ENCODE measurements around the gene MAP2K3.

MAP2K3 gene

DNA sequence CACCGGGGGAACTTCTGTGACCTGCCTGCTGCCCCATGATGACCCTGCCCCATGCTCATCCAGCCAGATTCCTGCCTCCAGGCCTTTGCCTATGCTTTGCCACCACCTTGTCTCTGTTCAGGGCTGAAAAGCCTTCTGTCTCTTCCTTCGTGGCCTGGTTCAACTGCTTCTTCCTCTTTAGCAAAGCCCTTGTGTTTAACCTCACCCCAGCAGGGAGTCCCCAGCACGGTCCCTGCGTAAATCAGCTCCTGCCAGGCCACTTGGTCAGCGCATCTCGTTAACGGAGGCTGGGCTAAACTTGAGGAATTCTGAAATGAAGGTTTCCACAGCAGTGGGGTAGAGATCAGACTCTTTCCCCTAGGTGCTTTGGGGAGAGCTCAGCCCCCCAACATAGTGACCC is 75.5 kb downstream of the MAP2K3 start:
- no peak for TF ChIP-seq BACH2 (CRISPR knock-in tag; IDR thresholded peaks at IDR 0.05; ENCODE audit: borderline replicate concordance)
- TF ChIP-seq, protein P1, sequence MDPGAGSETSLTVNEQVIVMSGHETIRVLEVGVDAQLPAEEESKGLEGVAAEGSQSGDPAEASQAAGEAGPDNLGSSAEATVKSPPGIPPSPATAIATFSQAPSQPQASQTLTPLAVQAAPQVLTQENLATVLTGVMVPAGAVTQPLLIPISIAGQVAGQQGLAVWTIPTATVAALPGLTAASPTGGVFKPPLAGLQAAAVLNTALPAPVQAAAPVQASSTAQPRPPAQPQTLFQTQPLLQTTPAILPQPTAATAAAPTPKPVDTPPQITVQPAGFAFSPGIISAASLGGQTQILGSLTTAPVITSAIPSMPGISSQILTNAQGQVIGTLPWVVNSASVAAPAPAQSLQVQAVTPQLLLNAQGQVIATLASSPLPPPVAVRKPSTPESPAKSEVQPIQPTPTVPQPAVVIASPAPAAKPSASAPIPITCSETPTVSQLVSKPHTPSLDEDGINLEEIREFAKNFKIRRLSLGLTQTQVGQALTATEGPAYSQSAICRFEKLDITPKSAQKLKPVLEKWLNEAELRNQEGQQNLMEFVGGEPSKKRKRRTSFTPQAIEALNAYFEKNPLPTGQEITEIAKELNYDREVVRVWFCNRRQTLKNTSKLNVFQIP (CRISPR knock-in tag; IDR thresholded peaks at IDR 0.05; ENCODE audit: borderline replicate concordance, low read depth): no peak
- TF ChIP-seq ZC3H10 (CRISPR knock-in tag; IDR thresholded peaks at IDR 0.05): no peak
- TF ChIP-seq, protein P2, sequence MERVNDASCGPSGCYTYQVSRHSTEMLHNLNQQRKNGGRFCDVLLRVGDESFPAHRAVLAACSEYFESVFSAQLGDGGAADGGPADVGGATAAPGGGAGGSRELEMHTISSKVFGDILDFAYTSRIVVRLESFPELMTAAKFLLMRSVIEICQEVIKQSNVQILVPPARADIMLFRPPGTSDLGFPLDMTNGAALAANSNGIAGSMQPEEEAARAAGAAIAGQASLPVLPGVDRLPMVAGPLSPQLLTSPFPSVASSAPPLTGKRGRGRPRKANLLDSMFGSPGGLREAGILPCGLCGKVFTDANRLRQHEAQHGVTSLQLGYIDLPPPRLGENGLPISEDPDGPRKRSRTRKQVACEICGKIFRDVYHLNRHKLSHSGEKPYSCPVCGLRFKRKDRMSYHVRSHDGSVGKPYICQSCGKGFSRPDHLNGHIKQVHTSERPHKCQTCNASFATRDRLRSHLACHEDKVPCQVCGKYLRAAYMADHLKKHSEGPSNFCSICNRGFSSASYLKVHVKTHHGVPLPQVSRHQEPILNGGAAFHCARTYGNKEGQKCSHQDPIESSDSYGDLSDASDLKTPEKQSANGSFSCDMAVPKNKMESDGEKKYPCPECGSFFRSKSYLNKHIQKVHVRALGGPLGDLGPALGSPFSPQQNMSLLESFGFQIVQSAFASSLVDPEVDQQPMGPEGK (CRISPR knock-in tag; IDR thresholded peaks at IDR 0.05; ENCODE audit: borderline replicate concordance): no peak
- no peak for TF ChIP-seq ZNF565 (CRISPR knock-in tag; conservative IDR thresholded peaks at IDR 0.05; ENCODE audit: low read depth)
- TF ChIP-seq ESRRG (CRISPR knock-in tag; IDR thresholded peaks at IDR 0.05): no peak
- no peak for TF ChIP-seq TCF4 (CRISPR knock-in tag; IDR thresholded peaks at IDR 0.05; ENCODE audit: borderline replicate concordance)
- TF ChIP-seq OSR1 (CRISPR knock-in tag; IDR thresholded peaks at IDR 0.05): no peak
- TF ChIP-seq ZNF70 (CRISPR knock-in tag; IDR thresholded peaks at IDR 0.05): no peak
- TF ChIP-seq, protein P3, sequence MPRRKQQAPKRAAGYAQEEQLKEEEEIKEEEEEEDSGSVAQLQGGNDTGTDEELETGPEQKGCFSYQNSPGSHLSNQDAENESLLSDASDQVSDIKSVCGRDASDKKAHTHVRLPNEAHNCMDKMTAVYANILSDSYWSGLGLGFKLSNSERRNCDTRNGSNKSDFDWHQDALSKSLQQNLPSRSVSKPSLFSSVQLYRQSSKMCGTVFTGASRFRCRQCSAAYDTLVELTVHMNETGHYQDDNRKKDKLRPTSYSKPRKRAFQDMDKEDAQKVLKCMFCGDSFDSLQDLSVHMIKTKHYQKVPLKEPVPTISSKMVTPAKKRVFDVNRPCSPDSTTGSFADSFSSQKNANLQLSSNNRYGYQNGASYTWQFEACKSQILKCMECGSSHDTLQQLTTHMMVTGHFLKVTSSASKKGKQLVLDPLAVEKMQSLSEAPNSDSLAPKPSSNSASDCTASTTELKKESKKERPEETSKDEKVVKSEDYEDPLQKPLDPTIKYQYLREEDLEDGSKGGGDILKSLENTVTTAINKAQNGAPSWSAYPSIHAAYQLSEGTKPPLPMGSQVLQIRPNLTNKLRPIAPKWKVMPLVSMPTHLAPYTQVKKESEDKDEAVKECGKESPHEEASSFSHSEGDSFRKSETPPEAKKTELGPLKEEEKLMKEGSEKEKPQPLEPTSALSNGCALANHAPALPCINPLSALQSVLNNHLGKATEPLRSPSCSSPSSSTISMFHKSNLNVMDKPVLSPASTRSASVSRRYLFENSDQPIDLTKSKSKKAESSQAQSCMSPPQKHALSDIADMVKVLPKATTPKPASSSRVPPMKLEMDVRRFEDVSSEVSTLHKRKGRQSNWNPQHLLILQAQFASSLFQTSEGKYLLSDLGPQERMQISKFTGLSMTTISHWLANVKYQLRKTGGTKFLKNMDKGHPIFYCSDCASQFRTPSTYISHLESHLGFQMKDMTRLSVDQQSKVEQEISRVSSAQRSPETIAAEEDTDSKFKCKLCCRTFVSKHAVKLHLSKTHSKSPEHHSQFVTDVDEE (CRISPR knock-in tag; IDR thresholded peaks at IDR 0.05): no peak
- TF ChIP-seq TOX (CRISPR knock-in tag; IDR thresholded peaks at IDR 0.05; ENCODE audit: borderline replicate concordance): no peak
- TF ChIP-seq ZFP30 (CRISPR knock-in tag; IDR thresholded peaks at IDR 0.05): no peak
- no peak for TF ChIP-seq CSDC2 (CRISPR knock-in tag; IDR thresholded peaks at IDR 0.05)
- TF ChIP-seq RARB (CRISPR knock-in tag; IDR thresholded peaks at IDR 0.05): no peak
- no peak for ATAC-seq

DNA sequence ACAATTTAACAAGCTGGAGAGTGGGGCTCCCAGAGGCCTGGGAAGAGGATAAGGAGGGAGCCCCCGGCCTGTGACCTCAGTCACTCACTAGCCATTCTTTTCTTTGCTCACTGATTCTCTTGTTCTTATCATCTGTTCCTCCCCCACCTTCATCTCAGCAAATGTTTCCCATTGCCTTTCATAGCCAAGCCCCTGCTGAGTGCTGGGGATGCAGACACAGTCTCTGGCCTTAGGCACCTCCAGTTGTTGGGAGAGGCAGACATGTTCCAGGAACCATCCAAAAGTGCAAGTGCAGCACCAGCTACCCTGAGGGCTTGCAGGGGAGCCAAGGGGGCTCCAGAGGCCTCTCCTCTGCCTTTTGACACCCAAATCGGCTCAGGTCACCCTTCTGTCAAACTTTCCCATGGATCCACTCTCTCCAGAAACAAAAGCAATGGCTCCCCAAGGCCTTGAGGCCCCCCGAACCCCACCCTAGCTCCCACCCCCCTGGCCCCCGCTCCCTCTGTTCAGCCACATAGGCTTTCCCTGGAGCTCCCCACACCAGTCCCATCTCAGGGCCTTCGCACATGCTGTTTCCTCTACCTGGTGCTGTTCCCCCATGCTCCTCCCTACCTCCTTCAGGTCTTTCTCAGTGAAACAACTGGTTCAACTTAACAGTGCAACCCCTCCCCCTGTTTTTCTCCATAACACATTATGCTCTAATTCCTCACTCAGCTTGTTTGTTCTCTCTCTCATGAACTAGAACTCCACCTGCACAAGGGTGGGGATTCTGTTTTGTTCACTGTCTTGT is 76.7 kb downstream of the MAP2K3 start:
- no peak for ATAC-seq
- TF ChIP-seq, protein P1 (CRISPR knock-in tag; IDR thresholded peaks at IDR 0.05; ENCODE audit: borderline replicate concordance, low read depth): no peak
- TF ChIP-seq ZNF8 (CRISPR knock-in tag; IDR thresholded peaks at IDR 0.05): no peak
- TF ChIP-seq ARNTL (CRISPR knock-in tag; IDR thresholded peaks at IDR 0.05; ENCODE audit: borderline replicate concordance, low read depth): no peak
- TF ChIP-seq, protein P4, sequence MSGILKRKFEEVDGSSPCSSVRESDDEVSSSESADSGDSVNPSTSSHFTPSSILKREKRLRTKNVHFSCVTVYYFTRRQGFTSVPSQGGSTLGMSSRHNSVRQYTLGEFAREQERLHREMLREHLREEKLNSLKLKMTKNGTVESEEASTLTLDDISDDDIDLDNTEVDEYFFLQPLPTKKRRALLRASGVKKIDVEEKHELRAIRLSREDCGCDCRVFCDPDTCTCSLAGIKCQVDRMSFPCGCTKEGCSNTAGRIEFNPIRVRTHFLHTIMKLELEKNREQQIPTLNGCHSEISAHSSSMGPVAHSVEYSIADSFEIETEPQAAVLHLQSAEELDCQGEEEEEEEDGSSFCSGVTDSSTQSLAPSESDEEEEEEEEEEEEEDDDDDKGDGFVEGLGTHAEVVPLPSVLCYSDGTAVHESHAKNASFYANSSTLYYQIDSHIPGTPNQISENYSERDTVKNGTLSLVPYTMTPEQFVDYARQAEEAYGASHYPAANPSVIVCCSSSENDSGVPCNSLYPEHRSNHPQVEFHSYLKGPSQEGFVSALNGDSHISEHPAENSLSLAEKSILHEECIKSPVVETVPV (CRISPR knock-in tag; IDR thresholded peaks at IDR 0.05): no peak
- TF ChIP-seq, protein P2 (CRISPR knock-in tag; IDR thresholded peaks at IDR 0.05; ENCODE audit: borderline replicate concordance): no peak
- TF ChIP-seq ZNF70 (CRISPR knock-in tag; IDR thresholded peaks at IDR 0.05): no peak
- no peak for TF ChIP-seq ZFP3 (CRISPR knock-in tag; IDR thresholded peaks at IDR 0.05)
- no peak for TF ChIP-seq BACH2 (CRISPR knock-in tag; IDR thresholded peaks at IDR 0.05; ENCODE audit: borderline replicate concordance)
- no peak for TF ChIP-seq ZC3H10 (CRISPR knock-in tag; IDR thresholded peaks at IDR 0.05)
- no peak for TF ChIP-seq ZNF565 (CRISPR knock-in tag; conservative IDR thresholded peaks at IDR 0.05; ENCODE audit: low read depth)
- TF ChIP-seq, protein P5, sequence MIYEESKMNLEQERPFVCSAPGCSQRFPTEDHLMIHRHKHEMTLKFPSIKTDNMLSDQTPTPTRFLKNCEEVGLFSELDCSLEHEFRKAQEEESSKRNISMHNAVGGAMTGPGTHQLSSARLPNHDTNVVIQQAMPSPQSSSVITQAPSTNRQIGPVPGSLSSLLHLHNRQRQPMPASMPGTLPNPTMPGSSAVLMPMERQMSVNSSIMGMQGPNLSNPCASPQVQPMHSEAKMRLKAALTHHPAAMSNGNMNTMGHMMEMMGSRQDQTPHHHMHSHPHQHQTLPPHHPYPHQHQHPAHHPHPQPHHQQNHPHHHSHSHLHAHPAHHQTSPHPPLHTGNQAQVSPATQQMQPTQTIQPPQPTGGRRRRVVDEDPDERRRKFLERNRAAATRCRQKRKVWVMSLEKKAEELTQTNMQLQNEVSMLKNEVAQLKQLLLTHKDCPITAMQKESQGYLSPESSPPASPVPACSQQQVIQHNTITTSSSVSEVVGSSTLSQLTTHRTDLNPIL (CRISPR knock-in tag; IDR thresholded peaks at IDR 0.05; ENCODE audit: low read depth): no peak
- no peak for TF ChIP-seq TCF4 (CRISPR knock-in tag; IDR thresholded peaks at IDR 0.05; ENCODE audit: borderline replicate concordance)
- no peak for TF ChIP-seq SNAI2 (CRISPR knock-in tag; IDR thresholded peaks at IDR 0.05)
- no peak for TF ChIP-seq TOX (CRISPR knock-in tag; IDR thresholded peaks at IDR 0.05; ENCODE audit: borderline replicate concordance)
- TF ChIP-seq RARB (CRISPR knock-in tag; IDR thresholded peaks at IDR 0.05): no peak
- TF ChIP-seq ZFP30 (CRISPR knock-in tag; IDR thresholded peaks at IDR 0.05): no peak
